ENCODE data around the gene POU6F2.
"Not testable (repeated sequence)": the region's sequence is repeated elsewhere in the genome, so short reads cannot be mapped to it uniquely, and the experiment has no call there.

Gene POU6F2, protein sequence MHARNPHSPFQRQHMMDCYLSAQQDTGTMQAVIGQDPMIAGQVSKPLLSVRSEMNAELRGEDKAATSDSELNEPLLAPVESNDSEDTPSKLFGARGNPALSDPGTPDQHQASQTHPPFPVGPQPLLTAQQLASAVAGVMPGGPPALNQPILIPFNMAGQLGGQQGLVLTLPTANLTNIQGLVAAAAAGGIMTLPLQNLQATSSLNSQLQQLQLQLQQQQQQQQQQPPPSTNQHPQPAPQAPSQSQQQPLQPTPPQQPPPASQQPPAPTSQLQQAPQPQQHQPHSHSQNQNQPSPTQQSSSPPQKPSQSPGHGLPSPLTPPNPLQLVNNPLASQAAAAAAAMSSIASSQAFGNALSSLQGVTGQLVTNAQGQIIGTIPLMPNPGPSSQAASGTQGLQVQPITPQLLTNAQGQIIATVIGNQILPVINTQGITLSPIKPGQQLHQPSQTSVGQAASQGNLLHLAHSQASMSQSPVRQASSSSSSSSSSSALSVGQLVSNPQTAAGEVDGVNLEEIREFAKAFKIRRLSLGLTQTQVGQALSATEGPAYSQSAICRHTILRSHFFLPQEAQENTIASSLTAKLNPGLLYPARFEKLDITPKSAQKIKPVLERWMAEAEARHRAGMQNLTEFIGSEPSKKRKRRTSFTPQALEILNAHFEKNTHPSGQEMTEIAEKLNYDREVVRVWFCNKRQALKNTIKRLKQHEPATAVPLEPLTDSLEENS

DNA sequence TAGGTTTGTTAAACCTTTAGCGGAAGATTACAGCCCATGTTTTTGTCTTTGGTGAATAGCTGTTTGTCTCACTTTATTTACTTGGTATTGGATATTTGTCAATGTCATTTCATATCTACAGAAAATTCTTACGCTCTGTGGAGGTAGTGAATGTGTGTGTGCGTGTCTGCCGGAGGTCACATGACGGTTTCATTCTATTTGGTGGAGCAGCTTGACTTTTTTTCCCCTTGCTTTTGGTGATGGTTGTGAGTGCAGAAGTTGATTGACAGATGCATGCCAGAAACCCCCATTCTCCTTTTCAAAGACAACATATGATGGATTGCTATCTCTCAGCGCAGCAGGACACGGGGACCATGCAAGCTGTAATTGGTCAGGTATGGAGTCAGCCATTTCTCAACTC lies at the start of gene POU6F2:
Gene POU6F2 (plus strand): TSS at position 225 of the 400 bp plus-strand sequence. CDS start 45 bp downstream, at position 270.
- no peak for DNase-seq

DNA sequence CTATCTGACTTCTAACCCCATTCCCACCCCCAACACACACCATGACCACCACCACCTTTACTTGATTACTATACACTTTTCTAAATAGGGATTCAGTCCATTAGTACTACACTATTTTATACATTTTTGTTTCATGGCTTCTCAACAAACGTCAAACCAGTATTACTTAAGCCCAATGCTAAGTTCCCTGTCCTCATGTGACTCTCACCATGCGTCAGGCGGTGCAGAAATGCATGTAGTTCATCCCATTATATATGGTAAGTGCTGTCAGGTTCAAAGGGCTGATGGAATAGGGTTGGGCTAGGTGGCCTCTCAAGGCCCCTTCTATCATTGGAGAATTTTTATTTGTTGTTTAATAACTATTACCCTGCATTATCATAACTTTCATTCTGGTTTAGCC lies 49.2 kb upstream of the POU6F2 start:
- no peak for DNase-seq

DNA sequence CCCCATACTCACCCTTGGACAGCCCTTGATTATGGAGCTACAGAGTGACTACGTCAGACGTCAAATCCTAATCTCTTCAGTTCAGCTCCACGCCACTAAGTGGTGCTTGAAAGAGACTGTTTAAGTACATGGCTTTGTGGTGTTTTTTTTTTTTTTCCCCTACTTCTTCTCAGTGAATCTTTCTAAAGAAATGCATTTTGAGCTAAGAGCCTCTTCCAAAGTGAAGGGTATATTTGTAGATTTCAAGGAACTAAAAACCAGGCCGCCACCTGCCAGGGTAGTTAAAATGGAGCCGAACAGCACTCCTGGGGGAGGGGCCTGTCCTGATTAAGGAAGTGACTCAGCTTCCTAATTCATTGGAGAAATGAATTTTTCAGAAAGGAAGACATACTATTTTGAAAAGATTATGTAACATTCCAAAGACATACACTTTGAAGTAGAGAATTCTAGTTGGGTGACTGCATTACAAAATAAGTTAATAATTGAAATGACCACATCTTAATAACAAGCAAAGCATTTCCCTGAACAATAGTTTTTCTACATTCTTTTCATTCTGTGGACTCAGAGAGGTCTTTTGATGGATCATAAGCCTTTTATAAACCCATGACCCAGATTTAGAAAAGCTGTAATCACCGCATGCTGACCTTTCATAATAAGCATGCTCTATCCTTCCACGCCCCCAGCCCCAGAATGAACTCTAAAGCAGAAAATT lies 48.1 kb upstream of the POU6F2 start:
- DNase-seq = no peak

DNA sequence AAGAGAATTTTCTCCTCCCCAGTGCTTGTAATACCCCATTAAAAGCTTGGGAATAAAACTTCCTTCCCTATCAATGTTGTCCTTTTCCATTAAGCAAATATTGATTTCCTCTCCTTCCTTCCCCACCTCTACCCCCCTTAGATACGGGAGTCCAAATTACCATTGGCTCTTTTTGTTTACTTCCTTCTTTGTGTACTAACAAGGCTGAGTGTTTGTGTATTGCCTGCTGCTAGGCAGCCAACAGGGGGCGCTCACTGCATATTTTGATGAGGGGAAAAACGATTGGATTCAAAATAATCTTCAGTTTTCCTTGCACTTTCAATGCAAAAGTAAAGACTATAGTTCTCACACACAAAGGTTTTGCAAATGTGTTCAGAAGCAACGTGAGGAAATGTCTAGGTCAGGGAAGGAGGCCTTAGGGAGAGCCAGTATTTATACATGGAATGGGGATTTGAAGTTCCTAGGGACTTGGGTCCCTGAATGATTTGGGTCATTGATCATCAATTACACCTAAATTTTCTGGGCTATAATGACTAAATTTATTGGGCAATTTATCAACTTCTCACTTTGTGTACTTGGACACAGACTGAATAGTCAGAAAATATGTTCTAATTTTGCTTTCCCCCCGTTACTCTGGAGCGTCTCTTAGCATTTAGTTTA lies 45.1 kb upstream of the POU6F2 start:
- peak; percentile 14 for DNase-seq

DNA sequence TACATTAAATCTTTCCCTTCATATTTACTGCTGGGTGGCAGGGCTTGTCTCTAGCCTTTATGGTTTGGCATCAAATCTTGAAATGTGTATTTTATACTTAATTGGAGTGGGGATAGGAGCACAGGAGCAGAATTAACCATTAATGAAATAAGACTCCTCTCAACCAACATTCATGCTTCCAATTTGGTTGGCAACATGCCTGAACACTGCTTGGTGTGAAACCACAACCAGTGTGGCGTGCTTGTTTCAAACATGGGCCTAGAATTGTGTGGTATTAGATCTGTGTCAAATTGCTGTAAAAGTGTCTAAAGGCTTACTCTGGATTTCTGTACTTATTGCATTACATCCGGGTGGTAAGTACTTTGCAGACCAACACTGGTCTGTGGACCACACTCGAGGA lies 43.7 kb upstream of the POU6F2 start:
- no peak for DNase-seq

DNA sequence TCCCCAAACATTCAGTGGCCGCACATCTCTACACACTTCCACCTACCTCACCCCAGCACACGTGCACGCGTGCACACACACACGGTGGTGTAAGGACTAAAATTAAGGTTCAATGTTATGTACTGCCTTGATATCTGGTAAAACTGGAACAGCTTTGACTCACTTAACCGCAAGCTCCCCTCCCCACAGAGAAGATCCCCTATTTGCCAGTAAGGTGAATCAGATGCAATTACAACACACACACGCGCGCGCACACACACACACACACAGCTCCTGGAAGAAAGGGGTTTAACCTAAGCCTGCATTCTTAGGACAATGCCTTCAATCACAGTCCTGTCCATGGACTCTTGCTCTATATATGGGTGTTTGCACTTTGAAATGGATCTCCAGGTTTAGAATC lies 43.2 kb upstream of the POU6F2 start:
- no peak for DNase-seq

DNA sequence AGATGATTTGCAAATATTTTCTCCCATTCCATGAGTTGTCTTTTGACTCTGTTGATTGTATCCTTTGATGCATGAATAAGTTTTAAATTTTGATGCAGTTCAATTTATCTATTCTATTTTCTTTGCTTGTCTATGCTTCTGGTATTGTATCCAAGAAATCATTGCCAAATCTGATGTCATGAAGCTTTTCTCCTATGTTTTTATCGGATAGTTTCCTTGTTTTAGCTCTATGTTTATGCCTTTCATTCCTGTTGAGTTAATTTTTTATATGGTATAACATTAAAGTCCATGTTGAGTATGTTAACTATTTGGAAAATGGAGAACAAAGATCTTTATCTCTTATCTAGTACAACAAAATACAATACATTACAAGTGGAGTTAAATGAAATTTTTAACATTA lies 41.1 kb upstream of the POU6F2 start:
- DNase-seq = no peak

DNA sequence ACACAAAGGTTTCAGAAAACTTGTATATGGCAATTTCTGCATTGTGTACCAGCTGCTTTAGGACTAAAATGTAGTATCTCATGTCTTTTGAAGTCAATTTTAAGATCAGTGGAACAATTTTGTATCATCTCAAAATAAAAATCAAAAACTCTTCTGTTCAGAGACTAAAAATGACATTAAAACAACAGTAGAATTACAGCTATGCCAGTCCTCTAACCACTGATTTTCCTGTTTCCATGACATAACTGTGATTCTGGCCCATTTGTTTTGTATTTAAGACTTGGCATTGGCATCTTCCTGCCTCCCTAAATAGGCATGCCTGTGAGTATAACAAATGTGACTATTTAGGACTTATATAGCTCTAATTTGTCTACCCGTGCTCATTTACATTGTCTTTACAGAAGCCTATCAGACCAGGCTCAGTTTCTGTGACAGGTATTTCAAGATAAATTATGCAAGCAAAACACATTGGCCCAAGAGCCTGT lies 39.7 kb upstream of the POU6F2 start:
- DNase-seq = no peak

DNA sequence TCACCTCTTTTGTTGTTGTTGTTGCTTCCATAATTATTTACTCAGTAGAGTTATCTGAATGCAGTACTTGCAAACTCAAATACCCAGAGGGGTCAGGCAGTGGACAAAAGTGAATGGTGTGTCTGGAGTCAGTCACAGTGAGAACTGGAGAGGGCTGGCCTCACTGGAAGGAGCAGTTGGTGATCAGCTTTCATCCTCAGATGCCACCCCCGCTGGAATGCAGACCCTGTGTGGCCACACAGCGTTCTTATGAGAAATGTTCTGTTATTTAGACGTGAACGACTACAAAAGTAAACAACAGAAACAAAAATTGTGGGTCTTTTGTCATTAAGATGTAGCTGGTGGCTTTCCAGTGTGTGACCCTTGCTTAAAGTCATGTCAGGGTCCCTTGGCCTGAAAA lies 39.1 kb upstream of the POU6F2 start:
- no peak for DNase-seq

DNA sequence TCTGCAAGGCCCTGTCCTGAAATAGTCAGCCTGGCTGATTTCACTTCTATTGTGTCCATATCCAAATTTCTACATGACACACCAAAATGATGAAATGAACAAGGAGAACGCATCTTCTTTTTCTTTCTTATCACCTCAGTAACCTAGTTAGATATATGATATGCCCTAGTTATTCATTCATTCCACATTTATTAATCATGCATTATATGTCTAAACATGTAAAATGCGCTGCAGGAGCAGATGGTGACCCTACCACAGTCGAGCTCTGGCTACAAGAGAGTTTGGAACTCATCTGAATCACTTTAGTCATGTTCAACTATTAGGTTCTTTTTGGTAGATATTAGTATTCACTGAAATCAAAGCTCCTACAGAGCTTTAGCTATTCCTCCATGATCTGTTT lies 36.9 kb upstream of the POU6F2 start:
- DNase-seq = no peak

DNA sequence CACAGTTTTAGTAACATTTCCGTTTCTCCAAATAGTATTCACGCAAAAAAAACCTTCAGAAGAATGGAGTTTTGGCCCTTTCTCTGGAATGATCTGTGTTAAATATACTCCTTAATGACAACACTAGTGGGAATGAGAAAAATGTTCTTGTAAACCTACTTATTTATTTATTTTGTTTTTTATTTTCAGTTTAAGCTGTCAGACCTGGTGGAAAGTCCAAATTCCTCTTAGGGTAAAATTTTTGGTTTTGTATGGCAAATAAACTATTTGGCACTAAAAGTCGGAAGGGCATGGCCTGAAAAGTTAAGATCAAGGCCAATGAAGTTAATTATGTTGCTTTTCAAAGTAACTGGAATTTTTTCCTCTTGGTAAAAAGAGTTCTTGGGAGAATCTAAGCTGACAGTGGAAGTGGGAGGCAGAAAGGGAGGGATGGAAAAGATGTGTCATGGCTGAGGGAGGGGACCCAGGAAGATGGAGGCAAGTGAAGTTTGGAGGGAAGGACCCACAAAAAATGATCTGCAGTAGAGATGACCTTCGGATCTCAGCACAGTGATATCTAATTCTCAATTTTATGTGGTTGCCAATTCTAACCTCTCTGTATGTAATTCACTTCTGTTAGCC lies 35.2 kb upstream of the POU6F2 start:
- DNase-seq = no peak

DNA sequence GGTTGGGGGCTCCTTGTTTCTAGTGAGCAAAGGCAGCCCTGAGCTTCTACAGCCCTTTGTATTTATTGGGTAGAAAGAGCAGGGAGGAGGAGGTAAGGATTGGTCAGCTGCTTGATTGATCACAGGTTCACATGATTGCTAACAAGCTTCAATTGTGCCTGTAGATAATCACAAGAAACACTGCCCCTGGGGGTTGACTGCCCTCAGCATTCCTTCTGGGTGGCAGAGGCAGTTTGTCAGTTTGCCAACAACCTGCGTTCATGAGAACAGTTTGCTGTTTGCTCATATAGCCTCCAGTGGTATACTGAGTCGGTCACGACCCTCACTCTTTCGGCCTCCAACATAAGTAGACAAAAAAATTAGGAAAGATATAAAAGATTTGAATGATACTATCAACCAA lies 30.2 kb upstream of the POU6F2 start:
- DNase-seq = not testable (repeated sequence)

DNA sequence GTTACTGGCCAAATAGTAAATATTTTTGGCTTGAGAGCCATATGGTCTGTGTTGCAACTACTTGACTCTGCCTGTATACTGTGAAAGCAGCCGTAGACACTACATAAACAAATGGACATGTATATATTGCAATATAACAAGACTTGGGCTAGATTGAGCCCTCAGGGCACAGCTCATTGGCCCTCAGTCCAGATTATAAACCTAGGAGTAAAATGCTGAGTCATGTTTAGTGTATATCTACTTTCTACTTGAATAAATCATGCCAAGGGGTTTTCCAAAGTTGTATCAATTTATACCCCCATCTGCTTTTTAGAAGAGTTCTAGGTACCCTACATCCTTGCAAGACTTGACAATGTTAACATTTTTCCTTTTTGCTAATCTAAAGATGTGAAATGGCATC lies 27.4 kb upstream of the POU6F2 start:
- DNase-seq = no peak

DNA sequence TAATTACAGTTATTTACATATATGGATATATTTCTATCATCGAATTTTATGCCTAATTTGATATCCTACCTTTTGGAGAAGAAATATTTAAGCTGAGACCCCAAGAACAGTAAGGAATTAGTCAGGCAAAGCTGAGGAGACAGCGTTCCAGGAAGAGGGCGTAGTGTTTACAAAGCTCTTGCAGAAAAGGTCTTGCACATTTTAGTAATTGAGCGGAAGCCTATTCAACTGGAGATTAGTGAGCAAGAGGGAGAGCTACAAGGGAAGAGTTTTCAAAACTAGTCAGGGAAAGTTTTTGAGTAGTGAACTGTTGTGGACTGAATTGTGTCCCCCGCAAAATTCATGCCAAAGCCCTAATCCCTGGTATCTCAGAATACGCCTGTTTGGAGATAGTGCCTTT lies 26.5 kb upstream of the POU6F2 start:
- no peak for DNase-seq

DNA sequence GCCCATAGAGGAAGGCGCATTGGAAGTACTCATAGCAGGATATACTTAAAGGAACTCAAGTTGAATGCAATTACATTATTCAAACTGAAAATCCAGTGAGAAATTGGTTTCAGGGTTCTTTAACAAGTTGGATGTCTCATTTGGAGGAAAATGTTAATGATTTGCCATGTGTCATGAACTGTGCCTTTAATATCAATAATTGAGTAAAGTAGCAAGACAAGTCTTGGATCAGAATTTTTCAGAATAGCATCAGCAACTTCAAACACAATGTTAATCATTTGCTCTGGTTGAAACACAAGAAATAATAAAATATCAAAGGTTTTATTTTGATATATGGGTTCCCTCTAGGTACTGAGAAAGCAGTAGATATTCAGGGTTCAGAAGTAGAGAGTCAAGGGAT lies 24.5 kb upstream of the POU6F2 start:
- no peak for DNase-seq

DNA sequence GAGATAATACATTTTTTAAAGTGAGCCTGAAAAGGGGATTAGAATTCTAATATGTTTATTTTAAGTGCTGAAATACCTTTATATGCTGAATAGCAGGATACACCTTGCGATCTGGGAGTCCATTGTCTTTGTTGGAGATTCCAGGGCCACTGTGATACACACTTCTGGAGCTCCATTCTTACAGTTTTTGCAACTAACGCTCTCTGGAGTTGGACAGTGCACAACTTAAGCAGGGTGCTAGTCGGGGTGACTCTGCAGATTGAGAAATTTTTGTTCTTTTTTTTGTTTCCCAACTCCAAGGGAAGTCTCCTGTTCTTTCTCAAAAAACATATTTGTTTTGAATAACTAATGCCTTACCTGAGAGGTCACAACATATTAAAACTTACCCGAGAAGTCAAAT lies 23.7 kb upstream of the POU6F2 start:
- DNase-seq = no peak

DNA sequence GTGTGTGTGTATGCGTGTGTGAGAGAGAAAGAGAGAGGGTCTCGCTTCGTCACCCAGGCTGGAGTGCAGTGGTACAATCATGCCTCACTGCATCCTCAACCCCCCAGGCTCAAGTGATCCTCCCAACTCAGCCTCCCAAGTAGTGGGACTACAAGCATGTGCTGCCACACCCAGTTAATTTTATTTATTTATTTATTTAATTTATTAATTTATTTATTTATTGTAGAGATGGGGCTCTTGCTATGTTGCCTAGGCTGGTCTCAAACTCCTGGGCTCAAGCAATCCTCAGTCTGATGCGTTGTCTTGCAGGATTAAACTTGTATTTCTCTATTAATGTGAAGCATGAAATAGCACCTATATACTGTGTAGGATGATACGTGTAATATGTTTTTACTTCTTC lies 21.8 kb upstream of the POU6F2 start:
- no peak for DNase-seq

DNA sequence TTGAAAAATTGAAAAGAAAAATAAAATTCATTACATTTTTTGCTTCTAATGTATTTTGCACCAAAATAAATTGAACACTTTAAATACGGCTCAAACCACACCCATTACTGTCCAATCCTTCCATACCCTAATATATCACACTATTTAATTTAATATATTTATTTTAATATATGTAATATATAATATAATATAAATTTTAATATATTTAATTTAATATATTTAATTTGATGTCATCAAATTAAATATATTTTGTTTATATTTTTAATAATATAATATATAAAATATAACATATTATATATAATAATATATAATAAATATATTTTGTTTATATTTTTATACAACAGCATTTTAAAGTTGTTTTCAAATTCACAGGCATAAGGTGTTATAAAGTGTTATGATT lies 15.7 kb upstream of the POU6F2 start:
- DNase-seq = no peak

DNA sequence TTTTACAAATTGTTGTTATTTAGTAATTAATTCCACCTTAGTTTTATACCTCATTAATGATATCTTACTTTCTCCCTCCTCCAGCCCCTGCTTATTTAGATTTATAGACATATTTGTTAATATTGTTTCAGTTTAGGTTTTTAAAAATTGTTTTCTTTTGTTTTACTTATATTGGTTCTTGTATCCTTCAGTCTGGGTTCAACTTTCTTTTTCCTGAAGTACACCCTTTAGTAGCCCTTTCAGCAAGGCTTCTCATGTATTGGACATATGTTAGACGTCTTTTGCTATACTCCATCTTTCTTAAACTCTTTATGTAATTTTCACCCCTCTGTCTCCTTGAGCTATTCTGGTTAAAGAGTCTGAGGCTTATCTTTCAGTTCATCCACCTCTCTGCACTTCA lies 12.8 kb upstream of the POU6F2 start:
- DNase-seq = no peak

DNA sequence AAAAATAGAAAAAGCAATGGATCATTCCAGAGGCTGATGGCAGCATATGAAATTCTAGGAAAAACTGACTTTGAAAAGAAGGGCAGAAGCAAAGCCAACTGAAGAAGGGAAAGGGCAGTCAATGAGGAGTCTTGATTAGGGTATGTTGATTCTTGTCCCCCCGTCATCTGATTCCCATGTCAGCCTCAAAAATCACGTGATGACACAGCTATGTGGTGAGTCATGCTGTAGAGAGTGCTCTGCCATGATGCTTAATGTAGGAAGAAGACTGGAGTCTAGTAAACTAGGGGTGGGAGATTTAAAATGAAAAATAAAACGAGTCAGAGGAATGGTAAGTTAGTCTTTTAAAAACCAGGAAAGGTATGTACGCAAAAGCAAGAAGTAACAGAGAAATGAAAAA lies 3.9 kb upstream of the POU6F2 start:
- no peak for DNase-seq

DNA sequence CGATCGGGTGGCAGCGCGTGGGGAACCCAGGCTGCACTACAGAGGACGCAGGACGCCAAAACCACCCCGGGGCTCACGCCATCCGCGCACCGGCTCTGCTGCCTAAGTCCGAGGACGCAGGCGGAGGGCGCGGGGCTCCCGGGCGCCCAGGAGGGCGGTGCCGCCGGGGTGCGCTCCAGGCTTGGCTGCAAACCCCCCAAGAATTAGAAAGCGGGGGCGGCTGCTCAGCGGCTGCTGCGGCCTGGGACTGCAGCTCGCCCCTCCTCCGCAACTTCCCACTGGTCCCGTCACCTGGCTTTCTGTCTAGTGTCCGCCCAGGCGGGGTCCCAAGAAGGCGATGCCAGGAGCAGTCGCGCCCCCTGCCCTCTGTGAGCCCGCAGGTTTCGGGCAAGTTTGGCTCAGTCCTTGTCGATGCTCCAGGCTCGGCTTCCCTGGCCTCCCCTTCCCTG lies 1.7 kb upstream of the POU6F2 start:
- no peak for DNase-seq

DNA sequence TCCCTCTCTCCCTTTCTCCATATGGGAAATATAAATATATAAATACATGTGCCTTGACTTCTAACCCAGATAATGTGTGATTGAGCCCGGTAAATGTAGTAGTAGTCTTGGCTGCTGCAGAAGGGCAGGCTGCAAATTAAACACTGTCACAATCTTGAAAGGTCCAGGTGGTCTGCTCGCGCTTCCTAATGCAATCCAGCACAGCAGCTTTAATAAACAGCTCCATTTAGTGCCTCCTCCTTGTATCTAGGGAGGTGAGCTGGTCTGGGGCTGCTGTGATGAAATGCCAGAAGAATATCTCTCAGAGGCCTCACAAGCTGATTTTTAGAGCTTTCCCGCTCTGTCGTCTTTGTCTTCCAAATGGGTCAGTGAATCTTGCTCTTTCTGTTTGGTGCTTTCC lies 782 bp downstream of the POU6F2 start:
- no peak for DNase-seq

DNA sequence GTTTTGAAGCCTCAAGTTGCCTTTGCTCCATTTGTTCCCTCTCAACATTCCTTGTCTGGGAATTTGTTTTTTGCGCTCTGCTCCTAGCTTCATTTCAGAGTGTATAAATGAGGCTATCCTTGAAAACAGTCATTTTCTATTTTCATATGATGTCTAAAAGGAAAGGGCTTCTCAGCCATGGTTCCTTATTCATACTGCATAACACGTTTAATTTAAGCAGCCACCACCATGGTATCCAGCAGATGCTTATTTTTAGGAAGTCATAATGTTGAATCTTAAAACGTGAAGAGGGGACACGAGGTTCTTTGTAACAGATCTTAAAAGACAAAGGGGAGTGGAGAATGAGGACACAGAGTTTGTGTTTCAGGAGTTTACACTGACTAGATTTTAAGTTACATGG lies 14.5 kb downstream of the POU6F2 start:
- no peak for DNase-seq

Data from activated T-cell treated with anti-CD3 and anti-CD28 coated beads for 4 hours (primary cell).